GM18909 (cell line): ENCODE results near the gene KCNJ6.

Experiments
- ATAC-seq: cut with Tn5 transposase; IDR thresholded peaks from one replicate; pipeline ENCODE4 v1.9.1; 2021; ENCODE audit warnings: mild to moderate bottlenecking; ENCODE audit not compliant: unreplicated experiment, poor library complexity

Gene KCNJ6

GRCh38 chr21:37868446-37869295, 47.6 kb downstream of the KCNJ6 start:
- ATAC-seq, result no peak

- no peak for ATAC-seq
Measured at GRCh38 chr21:37866027-37866426, 50.2 kb downstream of the KCNJ6 start.

- ATAC-seq, result no peak
Measured at GRCh38 chr21:37865156-37865555, 51.1 kb downstream of the KCNJ6 start.

GRCh38 chr21:37863842-37864241, 52.4 kb downstream of the KCNJ6 start:
- no peak for ATAC-seq

GRCh38 chr21:37862536-37862935, 53.7 kb downstream of the KCNJ6 start:
- no peak for ATAC-seq

GRCh38 chr21:37861561-37861960, 54.7 kb downstream of the KCNJ6 start:
- ATAC-seq, result no peak

- no peak for ATAC-seq
Measured at GRCh38 chr21:37860416-37860815, 55.8 kb downstream of the KCNJ6 start.

DNA sequence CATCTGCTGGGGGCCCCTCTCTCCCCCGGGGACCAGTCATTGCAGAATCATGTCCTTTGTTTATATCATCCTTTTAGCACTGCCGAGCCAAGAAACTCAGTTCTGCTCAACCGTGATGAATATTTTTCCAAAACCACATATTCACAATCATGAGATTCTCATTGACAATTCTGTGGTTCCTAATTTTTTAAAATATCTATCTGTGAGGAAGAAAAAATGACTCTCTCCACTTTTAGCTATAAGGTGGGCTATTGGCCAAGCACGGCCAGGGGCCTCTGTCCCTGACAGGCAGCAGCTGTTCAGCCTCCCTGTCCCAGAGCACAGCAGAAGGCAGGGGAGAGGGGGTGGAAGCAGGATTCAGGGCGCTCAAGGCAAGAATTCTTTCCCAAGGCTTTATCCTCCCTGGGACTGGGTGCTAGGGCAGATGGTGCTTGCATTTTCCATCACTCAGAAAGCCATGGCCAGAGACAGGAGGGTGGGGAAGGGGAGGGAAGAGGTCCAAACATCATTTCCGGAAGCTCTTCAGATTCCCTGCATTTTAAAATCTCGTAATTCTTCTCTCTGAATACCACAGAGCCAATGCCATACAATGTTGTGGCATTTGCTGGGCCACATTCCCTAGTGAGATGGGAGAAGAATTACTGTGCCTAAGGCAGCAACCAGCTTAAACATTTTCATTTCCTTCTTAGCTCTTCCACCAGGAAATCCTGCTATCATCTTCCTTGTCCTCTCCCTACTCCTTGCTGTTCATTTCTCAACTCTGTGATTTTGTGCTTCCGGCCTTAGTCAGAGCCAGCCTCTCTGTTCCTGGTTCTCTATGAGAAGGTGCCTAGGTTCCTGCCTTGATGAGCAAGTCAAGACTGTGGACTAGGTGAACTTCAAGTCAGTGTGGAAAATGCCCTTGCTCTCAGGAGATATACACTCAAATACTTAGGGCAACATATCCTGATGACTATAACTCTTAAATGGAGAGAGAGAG, 60.3 kb downstream of the KCNJ6 start:
- ATAC-seq, result no peak

- no peak for ATAC-seq
Measured at GRCh38 chr21:37855271-37855646, 61.0 kb downstream of the KCNJ6 start.

- no peak for ATAC-seq
Measured at GRCh38 chr21:37849506-37850102, 66.7 kb downstream of the KCNJ6 start.

DNA sequence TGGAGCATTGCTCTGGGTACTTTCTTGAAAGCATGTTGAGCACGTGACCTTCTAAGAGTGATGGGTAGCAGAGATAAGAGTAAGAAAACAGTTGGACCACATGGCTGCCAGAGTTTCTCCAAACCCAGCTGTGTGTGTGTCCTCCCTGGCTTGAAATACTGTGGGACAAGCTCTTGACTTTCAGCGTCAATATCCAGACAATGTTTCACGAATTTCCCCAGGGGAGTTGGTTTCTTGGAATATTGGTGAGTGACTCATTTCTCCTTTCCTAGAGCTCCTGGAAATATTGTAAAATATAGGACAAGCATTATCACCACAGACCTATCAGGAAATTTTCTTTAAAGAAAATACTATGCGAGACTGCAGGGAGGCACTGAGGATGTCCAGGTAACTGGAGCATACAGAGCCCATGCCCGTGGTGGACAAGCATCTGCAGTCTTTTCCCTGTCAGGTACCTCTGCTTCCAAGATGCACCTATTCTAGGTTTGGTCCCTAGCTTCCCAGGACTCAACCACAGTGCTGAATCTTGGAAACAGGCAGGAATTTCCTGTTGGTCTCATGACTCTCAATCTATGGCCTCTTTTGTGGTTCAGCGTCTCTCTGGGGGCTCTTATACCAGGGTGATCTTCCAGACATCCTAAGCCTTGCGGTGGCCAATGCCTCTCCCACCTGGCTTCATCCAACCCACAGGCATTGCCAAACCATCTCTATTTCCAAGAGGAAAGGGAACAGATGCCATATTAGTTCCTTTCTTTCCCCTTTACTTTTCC, 67.4 kb downstream of the KCNJ6 start:
- ATAC-seq, result no peak

GRCh38 chr21:37845535-37845934, 70.7 kb downstream of the KCNJ6 start:
- no peak for ATAC-seq

DNA sequence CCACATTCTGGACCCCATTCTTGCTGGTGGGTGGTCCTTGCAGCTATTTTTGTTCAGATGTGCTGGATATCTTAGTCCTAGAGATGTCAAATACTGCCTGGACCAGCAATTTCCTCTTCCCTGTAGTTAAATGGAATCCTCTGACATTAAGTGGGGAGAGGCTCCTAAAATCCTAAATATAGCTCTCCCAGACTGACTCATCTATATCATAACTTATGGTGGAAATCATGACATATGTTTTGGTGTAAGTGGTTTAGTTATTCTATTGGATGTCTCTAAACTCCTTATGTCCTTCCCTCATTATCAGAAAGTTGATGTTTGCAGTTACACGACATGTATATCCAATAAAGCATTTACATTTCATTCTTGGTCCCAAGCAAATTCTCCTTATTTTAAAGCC, 73.1 kb downstream of the KCNJ6 start:
- no peak for ATAC-seq

DNA sequence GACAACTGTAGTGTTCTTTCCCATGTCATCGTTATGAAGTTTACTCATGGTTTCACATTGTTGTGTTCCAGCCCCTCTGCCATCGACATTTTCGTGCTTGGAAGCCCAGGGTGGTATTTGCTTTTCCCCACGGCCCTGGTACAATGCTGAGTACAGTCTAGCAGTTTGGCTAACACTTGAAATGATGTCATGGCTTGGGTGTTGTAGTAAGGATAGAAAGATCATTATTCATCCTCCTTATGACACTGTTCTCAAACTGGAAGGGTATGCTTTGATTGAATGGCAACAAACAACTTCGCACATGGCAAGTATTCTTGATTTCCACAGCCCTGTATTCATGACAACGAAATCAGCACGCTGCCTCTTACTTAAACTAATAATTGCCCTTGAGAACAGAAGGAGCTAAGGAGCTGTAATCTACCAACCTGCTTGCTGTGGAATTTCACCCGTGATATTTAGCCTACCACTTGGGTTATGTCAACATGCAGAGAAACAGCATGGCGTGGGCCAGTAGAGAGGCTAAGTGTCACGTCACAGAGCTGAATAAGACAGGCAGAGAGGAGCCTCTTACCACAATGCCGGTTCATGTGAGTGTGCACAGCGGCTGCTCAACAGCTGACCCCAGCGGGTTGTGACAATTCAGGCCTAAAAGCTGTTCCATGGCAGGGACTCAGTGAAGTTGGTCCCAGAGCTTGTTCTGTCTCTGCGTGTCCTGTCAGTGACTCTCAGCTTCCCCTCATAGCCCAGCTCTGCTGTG, 73.9 kb downstream of the KCNJ6 start:
- ATAC-seq, result no peak

DNA sequence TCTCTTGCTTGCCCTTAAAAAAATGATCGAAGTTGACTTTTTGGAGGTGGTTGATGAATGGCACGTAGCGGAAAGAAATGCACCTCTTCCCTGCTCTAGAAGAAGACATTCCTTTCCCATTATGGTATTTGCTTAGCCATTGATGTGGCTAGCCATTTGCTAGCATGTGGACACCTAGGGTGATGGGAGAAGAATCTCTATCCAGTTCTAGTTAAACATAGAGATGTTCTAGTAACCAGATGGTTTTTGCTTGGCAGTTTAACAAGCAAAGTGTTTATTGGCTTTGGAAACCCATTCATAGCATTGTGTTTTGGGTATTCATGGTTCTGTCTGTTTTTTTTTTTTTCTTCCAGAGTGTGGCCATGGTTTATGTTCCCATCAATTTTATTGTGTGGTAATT, 78.9 kb downstream of the KCNJ6 start:
- no peak for ATAC-seq

GRCh38 chr21:37835481-37835880, 80.8 kb downstream of the KCNJ6 start:
- ATAC-seq, result no peak

GRCh38 chr21:37833301-37833700, 83.0 kb downstream of the KCNJ6 start:
- ATAC-seq, result no peak

- no peak for ATAC-seq
Measured at GRCh38 chr21:37829447-37829846, 86.8 kb downstream of the KCNJ6 start.

GRCh38 chr21:37828991-37829390, 87.3 kb downstream of the KCNJ6 start:
- ATAC-seq, result no peak
